Left lobe of liver (tissue), 2 donors: ENCODE data around the gene FAM3C. TPM values are rescaled to one million over a fixed set of nuclear protein-coding genes. Genes with fewer than 3 reads are reported as not detected.

ENCODE experiments used
- ATAC-seq: fragments of 200-7000 bp; cut with Tn5 transposase; one replicate; pipeline ENCODE4 v1.9.1; 2020; ENCODE audit warnings: mild to moderate bottlenecking, moderate library complexity
- DNase-seq: peaks from one replicate; pipeline ENCODE4 v3.0.0-alpha.2; 2020; ENCODE audit warnings: low spot score
- total RNA-seq: library from RNA; stranded (reverse); gene quantifications from one replicate; pipeline ENCODE4 v1.2.1, GENCODE V29; 2021
- donor health status: DM: no; HTN: no; CAD: no; lungs with moderate emphysema.
- donor health status: DM: no; HTN: yes; CAD: no.

The FAM3C gene
- total RNA-seq, 1 donor from 2014 or later = 18.3 TPM

DNA sequence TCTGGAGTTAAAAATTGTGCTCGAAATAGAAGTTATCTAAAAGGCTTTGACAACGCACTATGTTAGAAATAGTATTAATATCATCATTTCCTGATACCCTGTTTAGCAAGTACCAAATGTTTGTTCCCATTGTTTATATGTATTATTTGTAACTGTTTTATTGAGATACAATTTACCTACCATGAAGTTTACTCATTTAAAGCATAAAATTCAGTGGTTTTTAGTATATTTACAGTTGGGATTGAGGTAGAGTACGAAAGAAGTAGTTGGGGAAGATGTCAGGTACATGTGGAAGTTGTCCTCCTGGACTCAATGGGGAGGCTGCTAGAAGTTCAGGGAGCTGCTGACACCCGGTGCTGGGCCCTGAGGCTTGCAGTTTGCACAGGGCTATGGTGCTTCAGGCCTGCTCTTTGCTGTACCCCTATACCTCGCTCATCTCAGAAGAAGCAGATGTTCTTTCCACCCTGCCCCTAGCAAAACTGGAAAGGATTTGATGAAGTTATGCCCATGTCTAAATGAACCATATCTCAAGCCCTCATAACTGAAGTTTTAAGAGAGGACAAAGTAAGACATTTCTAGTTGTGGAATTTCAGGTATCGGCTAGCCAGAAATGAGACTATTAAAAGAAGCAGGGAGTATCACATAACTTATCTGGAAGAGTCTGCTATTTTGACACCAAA is 92.5 kb downstream of the FAM3C start:
- no peak for DNase-seq
- peak; percentile 38 for ATAC-seq

DNA sequence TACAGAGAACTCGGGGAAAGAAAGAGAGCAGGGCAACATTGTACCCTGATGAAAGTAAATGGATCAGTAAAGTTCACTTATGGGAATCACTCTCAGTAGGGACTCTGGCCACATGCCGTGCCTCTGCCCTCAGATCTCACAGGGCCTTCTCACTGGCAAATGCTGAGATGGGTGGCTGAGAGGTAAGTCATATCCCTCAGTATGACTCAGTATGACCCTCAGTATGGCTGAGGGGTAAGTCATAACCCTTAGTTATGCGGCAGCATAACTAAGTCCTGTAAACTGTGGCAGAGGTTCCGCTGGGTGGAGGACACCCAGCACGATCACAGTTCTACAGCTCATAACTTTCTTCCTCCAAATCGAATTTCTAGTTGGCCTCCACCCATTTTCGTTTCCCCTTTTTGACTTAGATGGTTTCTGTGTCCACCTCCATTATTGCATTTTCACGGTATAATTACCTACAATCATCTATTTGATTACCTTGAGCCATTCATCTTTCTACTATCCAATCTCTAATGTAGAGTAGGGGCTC is 93.8 kb downstream of the FAM3C start:
- DNase-seq (no peak), ATAC-seq (no peak)

GRCh38 chr7:121301446-121302213 is 94.5 kb downstream of the FAM3C start:
- ATAC-seq = no peak
- no peak for DNase-seq

- ATAC-seq (no peak), DNase-seq (no peak)
Measured at GRCh38 chr7:121300685-121301420, 95.3 kb downstream of the FAM3C start.

Other genes starting within 250 kb of the FAM3C start
- not detected for gene WNT16, start 67.3 kb downstream of the FAM3C start, total RNA-seq